HG02588 (cell line): Measurements from ENCODE around the gene SERPINB3.
"Not testable (repeated sequence)": the region's sequence is repeated elsewhere in the genome, so short reads cannot be mapped to it uniquely, and the experiment has no call there.

ENCODE experiments used
- ATAC-seq: cut with Tn5 transposase; IDR thresholded peaks from one replicate; pipeline ENCODE4 v1.9.1; 2021; ENCODE audit warnings: mild to moderate bottlenecking, moderate library complexity; ENCODE audit not compliant: unreplicated experiment

The SERPINB3 gene

GRCh38 chr18:63648241-63648640, 13.5 kb downstream of the SERPINB3 start:
- no peak for ATAC-seq

DNA sequence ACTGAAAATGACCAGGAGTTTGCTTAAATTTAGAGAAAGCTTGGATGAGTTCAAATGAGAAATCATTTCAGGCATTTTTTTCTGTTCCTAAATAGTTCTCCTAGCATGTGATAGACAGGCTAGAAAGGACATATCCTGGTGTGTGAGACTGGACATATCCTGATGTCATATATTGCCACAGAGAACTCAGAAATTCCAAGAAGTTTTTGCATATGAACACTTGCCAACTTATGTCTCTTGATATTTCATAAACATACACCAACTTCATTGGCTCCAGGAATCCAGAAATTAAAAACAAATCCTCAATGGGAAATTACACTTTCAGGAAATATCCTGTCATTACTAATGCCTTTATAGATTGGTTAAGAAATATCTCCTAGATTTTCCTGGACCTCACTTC, 14.8 kb downstream of the SERPINB3 start:
- no peak for ATAC-seq

DNA sequence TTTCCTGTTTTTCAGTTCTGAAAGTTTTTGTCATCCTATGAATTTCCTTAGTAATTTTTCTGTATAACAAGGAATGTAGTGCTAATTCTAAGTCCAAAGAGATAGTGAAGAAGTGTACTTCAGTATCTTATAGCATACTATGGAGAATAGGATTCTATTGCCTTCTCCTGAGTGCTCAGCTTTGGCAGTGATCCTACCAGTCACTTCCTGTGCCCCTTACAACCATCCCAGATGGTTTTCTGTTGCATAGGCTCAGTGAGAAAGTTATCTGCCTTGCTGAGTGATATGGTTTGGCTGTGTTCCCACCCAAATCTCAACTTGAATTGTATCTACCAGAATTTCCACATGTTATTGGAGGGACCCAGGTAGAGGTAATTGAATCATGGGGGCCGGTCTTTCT, 17.0 kb downstream of the SERPINB3 start:
- not testable (repeated sequence) for ATAC-seq

DNA sequence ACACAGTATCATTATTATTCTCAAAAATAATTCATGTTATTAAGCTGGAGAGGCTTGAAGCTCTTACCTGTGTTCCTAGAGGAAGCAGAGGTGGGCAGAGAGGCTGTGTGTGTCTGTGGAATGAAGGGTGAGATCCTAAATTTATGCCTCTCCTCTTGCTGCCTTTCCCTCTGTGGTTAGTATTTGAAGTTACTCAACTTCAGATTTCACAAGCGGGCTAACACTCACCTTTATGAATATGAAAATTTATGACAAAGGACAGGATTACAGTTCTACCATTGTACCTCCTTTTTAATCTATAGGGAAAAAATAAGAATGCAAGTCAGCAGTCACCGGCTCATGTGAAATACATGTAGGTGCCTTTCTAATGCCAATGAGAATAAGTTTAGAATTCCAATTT, 17.6 kb downstream of the SERPINB3 start, which contains the start of gene SERPINB4:
TSS of gene SERPINB4 (minus strand) at position 115 of the 400 bp plus-strand sequence. CDS start 679 bp downstream, outside the sequence.
- ATAC-seq = not testable (repeated sequence)

DNA sequence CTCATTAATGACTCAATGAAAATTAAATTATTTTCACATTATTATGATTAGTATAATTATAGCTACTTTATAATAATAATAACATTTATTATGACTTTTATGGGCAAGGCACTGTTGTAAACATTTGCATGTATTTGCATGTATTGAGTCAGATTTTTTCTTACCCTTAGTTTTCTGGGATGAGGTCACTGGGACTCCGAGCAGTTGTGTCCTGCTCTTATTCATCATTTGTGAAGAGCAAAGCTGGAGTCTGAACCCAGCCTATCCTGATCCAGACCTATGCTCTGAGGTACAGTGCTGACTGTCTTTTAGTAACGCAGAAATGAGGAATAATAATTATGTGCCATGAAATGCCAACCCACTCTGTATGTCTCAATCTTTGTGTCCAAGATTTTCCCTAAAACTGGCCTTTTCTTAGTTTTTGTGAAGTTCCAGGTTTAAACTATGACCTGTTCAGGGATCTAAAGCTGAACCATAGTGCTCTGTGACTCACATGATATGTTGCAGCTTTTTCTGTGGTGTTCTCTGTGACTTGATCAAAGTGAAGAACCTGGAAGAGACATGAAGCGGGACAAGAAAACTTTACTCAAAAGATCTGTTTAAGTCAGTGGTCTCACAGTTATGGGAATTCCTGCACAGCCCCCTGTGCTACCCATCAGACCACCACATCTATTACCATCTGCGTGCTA, 18.9 kb downstream of the SERPINB3 start:
- not testable (repeated sequence) for ATAC-seq

DNA sequence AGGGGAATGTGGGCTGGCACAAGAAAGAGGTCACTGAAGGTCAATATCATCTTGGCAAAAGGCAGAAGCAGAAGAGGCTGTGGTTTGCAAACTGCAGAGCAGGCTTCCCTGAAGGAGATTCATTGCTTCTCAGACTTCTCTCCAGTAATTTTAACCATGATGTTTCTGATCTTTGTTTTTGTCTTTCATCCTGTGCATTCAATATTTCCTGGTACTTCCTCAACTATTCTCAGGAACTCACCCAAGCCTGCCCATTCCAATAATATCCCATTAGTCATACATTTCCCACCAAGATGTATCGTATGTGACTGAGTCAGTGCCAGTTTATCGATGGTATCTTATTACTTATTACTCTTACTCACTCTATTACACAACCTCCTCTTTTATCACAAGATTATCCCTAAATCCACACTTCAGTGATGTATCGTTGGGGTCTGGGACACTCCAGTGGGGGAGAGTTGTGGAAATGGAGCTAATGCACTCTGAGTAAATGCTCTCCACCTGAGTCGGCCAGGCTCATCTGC, 20.5 kb downstream of the SERPINB3 start:
- not testable (repeated sequence) for ATAC-seq

- no peak for ATAC-seq
These were observed 24.0 kb downstream of the SERPINB3 start for GRCh38 chr18:63637703-63638102.

GRCh38 chr18:63627819-63628218, 33.9 kb downstream of the SERPINB3 start:
- no peak for ATAC-seq

- ATAC-seq = no peak
These were observed 35.3 kb downstream of the SERPINB3 start for GRCh38 chr18:63626431-63626830.

- ATAC-seq = no peak
These were observed 36.8 kb downstream of the SERPINB3 start for GRCh38 chr18:63624863-63625262.

DNA sequence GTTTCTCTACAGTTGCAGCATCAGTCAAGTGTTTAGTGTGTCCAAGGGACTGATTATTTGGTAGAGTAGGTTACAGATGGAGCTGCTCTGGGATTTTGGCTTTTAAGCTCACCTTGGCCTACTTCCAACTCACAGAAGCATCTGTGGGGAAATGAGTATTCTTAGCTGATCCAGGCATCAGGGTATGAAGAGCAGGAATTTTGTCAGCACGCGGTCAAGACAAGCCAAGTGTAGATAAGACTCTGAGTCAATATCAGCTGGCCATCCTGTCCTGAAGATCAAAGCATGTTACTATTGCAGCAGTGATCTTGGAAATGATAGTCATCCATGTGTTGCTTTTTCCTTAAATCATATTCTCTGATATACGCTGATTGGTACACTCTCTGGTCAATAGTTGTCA, 42.0 kb downstream of the SERPINB3 start:
- no peak for ATAC-seq

DNA sequence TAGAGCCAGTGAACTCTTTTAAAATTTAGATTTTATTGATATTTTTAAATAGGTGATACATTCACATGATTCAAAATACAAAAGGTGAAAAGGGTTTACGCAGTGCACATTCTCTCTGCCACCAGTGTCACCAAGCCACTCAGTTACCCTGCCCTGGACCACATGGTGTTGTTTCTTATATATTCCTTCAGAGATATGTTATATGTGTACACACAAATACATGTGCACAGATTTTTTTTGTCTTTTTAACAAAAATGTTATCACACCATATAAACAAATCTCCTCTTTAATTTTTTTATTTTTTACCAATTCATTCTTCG, 43.8 kb downstream of the SERPINB3 start:
- no peak for ATAC-seq

DNA sequence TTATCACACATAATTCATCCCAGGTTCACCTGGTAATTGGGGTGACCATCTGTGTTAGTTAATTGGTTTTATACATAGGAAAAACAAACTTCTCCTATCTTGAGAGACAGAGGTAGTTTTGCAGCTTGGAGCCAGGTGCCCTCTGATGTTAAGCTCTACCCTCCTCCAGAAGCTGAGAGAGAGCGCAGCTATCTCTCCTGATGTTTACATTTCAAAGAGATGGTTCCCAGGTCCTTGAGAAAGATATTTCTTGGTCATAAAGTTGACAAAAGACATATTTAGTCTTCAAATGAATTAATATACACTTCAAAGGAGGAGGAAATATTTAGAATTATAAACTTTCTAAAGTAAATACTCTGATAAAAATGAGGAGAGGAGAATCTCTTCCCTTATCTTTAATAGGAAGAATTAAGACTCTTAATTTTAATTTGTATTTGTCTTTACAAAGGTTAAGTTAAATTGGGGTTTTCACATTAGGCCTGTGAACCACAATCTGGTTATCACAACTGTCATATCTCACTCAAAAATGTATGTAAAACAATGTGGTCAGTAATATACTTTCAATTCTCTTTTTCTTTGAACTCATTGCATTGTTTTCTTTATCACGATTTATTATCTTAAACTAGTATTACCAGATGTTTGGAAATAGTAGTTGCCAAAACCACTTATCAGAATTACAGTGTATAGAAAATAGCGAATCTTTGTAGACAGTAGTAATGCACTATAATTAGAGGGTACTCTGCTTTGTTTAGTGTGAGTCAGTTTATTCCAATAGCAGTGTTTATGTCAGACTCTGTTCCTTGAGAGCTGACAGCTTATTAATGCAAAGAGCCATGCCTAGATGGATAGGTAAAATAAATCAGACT, 44.4 kb downstream of the SERPINB3 start:
- peak; percentile 85 for ATAC-seq

GRCh38 chr18:63613420-63613819, 48.3 kb downstream of the SERPINB3 start:
- no peak for ATAC-seq

DNA sequence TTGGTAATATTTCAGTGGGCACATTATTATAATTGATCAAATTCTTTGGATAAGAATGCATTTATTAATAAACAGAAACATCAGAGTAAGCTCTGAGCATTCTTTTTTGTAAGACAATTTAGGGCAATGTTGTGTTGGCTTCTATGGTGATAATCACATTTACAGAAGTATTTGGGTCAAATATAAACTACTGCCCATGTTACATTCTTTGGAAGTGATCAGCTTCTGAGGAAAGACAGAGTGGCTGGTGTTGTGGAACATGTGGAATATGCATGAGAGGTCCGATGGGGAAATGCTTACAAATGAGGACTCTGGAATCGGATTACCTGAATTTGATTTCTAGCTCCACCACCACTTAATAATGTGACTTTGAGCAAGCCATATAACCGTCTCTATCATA, 55.2 kb downstream of the SERPINB3 start:
- ATAC-seq = no peak
